CD4-positive, alpha-beta memory T cell (primary cell): Measurements from ENCODE around the gene IFI30. TPM values are rescaled to one million over a fixed set of nuclear protein-coding genes. Genes with fewer than 3 reads are reported as not detected.

ENCODE experiments used
- CTCF ChIA-PET: fragments of 350-600 bp; sonication (Branson Sonifier 250); formaldehyde crosslinking; loops from one replicate; lab custom pipeline; 2021; ENCODE audit warnings: inconsistent platforms; ENCODE audit not compliant: partially characterized antibody; lab: Charles Lee
- POLR2A ChIA-PET: fragments of 350-600 bp; sonication (Branson Sonifier 250); formaldehyde crosslinking; loops from one replicate; lab custom pipeline; 2021; ENCODE audit not compliant: partially characterized antibody; lab: Charles Lee
- DNase-seq, 5 donors: peaks; one replicate each; pipeline versions ENCODE4 v3.0.0 to v3.0.0-alpha.2; 2020 to 2022; ENCODE audit warnings: mixed read lengths in 1 of 5
- H3K27ac ChIP-seq: one replicate; pipeline ENCODE4 v1.7.0; 2013; ENCODE audit warnings: low read depth, low read length
- H3K27me3 ChIP-seq: 2 replicates; pipeline ENCODE4 v1.7.0; 2013; ENCODE audit warnings: mild to moderate bottlenecking, low read length, moderate library complexity; ENCODE audit not compliant: insufficient read depth
- H3K36me3 ChIP-seq: 2 replicates; pipeline ENCODE4 v1.7.0; 2013; ENCODE audit warnings: mild to moderate bottlenecking, low read length, moderate library complexity; ENCODE audit not compliant: insufficient read depth
- H3K4me1 ChIP-seq: 2 replicates; pipeline ENCODE4 v1.7.0; 2013; ENCODE audit warnings: mild to moderate bottlenecking, low read length, moderate library complexity; ENCODE audit not compliant: insufficient read depth
- H3K4me3 ChIP-seq, 2 donors: one replicate each; pipeline ENCODE4 v1.7.0; 2013; ENCODE audit warnings: low read length in 2 of 2, mild to moderate bottlenecking in 1 of 2
- H3K9me3 ChIP-seq, 2 donors: one replicate each; pipeline ENCODE4 v1.7.0; 2013; ENCODE audit warnings: low read length in 2 of 2, control low read depth in 1 of 2; ENCODE audit not compliant: control insufficient read depth in 1 of 2
- H3K27ac Mint-ChIP-seq, 7 donors: one replicate each; pipeline ENCODE4 v1.8.0; 2020 to 2021; ENCODE audit warnings: mixed read lengths in 7 of 7, mild to moderate bottlenecking in 6 of 7, inconsistent platforms in 3 of 7, moderate library complexity in 3 of 7
- H3K27me3 Mint-ChIP-seq, 2 donors: one replicate each; pipeline ENCODE4 v1.8.0; 2020 to 2021; ENCODE audit warnings: mixed read lengths in 2 of 2
- H3K36me3 Mint-ChIP-seq, 2 donors: one replicate each; pipeline ENCODE4 v1.8.0; 2020 to 2021; ENCODE audit warnings: mixed read lengths in 2 of 2, inconsistent platforms in 1 of 2, mild to moderate bottlenecking in 1 of 2
- H3K4me1 Mint-ChIP-seq, 4 donors: one replicate each; pipeline ENCODE4 v1.8.0; 2020 to 2021; ENCODE audit warnings: mixed read lengths in 4 of 4, mild to moderate bottlenecking in 1 of 4
- H3K4me3 Mint-ChIP-seq, 8 donors: one replicate each; pipeline ENCODE4 v1.8.0; 2020 to 2021; ENCODE audit warnings: mixed read lengths in 8 of 8, mild to moderate bottlenecking in 7 of 8, moderate library complexity in 6 of 8, inconsistent platforms in 3 of 8
- H3K9me3 Mint-ChIP-seq, 8 donors: one replicate each; pipeline ENCODE4 v1.8.0; 2020 to 2021; ENCODE audit warnings: mixed read lengths in 8 of 8, mild to moderate bottlenecking in 5 of 8, inconsistent platforms in 3 of 8, moderate library complexity in 1 of 8
- intact Hi-C: fragments of 100-400 bp; cut with micrococcal nuclease; formaldehyde crosslinking; loops from one replicate; pipeline ENCODE4 v1.15.1; 2023
- polyA plus RNA-seq, 2 donors: library from polyadenylated mRNA; unstranded; fragments of 300-500 nt; fragmentation: Illumina TruSeq; gene quantifications; one replicate each; pipeline ENCODE4 v1.2.3, GENCODE V29; 2021
- total RNA-seq, 2 experiments: library from RNA; stranded (reverse); gene quantifications; one replicate each; pipeline ENCODE4 v1.2.3, GENCODE V29; 2021

Gene IFI30
- total and polyA plus RNA-seq, 4 experiments from 2014 or later = 6.3 to 56.9 (median 32.5) TPM

- Histone ChIP-seq H3K4me1 (no peaks in the 10 kb centered on the region), H3K9me3 (no peaks in the 10 kb centered on the region), H3K27me3 (no peaks in the 10 kb centered on the region), H3K4me3 (no peak overlapping the region), H3K36me3 (peaks cover 67% of the 10 kb centered on the region), H3K27ac (no peak overlapping the region)
- peak overlapping the region in 1 of 7 donors; percentile 84 for H3K27ac Mint-ChIP-seq
- no peaks in the 10 kb centered on the region for H3K4me1 Mint-ChIP-seq
- no peaks in the 10 kb centered on the region for H3K9me3 Mint-ChIP-seq
- H3K27me3 Mint-ChIP-seq = no peaks in the 10 kb centered on the region
- DNase-seq = no peak
- ChIA-PET CTCF (no interaction called here), POLR2A (interaction anchor here (0.6 to 1.9 kb wide), 3 partner anchors 10 to 20 kb away, joined by 3 to 4 read pairs (median 4); no protein-coding TSS in a partner anchor)
- H3K4me3 Mint-ChIP-seq = no peak overlapping the region
- intact Hi-C loops = no loop called here
- H3K36me3 Mint-ChIP-seq = peaks cover 41 to 57% of the 10 kb centered on the region in 2 donors
Observed at GRCh38 chr19:18131841-18132596, 41.6 kb upstream of the IFI30 start.

GRCh38 chr19:18135712-18136584 lies 37.7 kb upstream of the IFI30 start:
- no peaks in the 10 kb centered on the region for H3K27me3 ChIP-seq
- H3K4me3 ChIP-seq = no peak overlapping the region
- Mint-ChIP-seq H3K4me3 (no peak overlapping the region), H3K9me3 (no peaks in the 10 kb centered on the region), H3K4me1 (no peaks in the 10 kb centered on the region), H3K27ac (no peak overlapping the region), H3K27me3 (no peaks in the 10 kb centered on the region), H3K36me3 (peaks cover 35 to 51% of the 10 kb centered on the region in 2 donors)
- H3K4me1 ChIP-seq = no peaks in the 10 kb centered on the region
- no peak overlapping the region for H3K27ac ChIP-seq
- CTCF ChIA-PET = interaction anchor here (1.0 kb wide), 1 partner anchor 15 kb away, joined by 3 read pairs; no protein-coding TSS in a partner anchor
- no peaks in the 10 kb centered on the region for H3K9me3 ChIP-seq
- no peak for DNase-seq
- intact Hi-C loops = no loop called here
- H3K36me3 ChIP-seq = peaks cover 56% of the 10 kb centered on the region
- POLR2A ChIA-PET = interaction anchor here (1.0 kb wide), 1 partner anchor 12 kb away, joined by 3 read pairs; no protein-coding TSS in a partner anchor

- Histone ChIP-seq H3K4me3 (no peak overlapping the region), H3K36me3 (peaks cover 57% of the 10 kb centered on the region), H3K27me3 (no peaks in the 10 kb centered on the region), H3K4me1 (no peaks in the 10 kb centered on the region), H3K9me3 (no peaks in the 10 kb centered on the region), H3K27ac (no peak overlapping the region)
- Mint-ChIP-seq H3K27ac (no peak overlapping the region), H3K27me3 (no peaks in the 10 kb centered on the region), H3K4me1 (no peaks in the 10 kb centered on the region), H3K9me3 (no peaks in the 10 kb centered on the region), H3K36me3 (peaks cover 29 to 50% of the 10 kb centered on the region in 2 donors), H3K4me3 (no peak overlapping the region)
- DNase-seq = no peak
- intact Hi-C loops = no loop called here
- ChIA-PET POLR2A (interaction anchor here (1.5 kb wide), 1 partner anchor 18 kb away, joined by 4 read pairs; no protein-coding TSS in a partner anchor), CTCF (interaction anchor here (0.6 kb wide), 2 partner anchors 49 to 974 kb away, joined by 3 read pairs; no protein-coding TSS in a partner anchor)
Observed at GRCh38 chr19:18137242-18137641, 36.4 kb upstream of the IFI30 start.

- ChIA-PET POLR2A (interaction anchor here (1.5 kb wide), 1 partner anchor 18 kb away, joined by 4 read pairs; no protein-coding TSS in a partner anchor), CTCF (interaction anchor here (0.6 to 1.1 kb wide), 4 partner anchors 11 to 974 kb away, joined by 3 to 4 read pairs (median 3); no protein-coding TSS in a partner anchor)
- H3K27ac Mint-ChIP-seq = no peak overlapping the region
- Histone ChIP-seq H3K9me3 (no peaks in the 10 kb centered on the region), H3K36me3 (peaks cover 52% of the 10 kb centered on the region), H3K27me3 (no peaks in the 10 kb centered on the region), H3K4me1 (no peaks in the 10 kb centered on the region), H3K4me3 (no peak overlapping the region), H3K27ac (no peak overlapping the region)
- intact Hi-C loops = no loop called here
- no peak for DNase-seq
- no peaks in the 10 kb centered on the region for H3K4me1 Mint-ChIP-seq
- peaks cover 25 to 45% of the 10 kb centered on the region in 2 donors for H3K36me3 Mint-ChIP-seq
- H3K9me3 Mint-ChIP-seq = no peaks in the 10 kb centered on the region
- no peak overlapping the region for H3K4me3 Mint-ChIP-seq
- H3K27me3 Mint-ChIP-seq = no peaks in the 10 kb centered on the region
Observed at GRCh38 chr19:18137657-18138339, 35.8 kb upstream of the IFI30 start.

GRCh38 chr19:18140473-18140872 lies 33.1 kb upstream of the IFI30 start:
- no peaks in the 10 kb centered on the region for H3K4me1 Mint-ChIP-seq
- Histone ChIP-seq H3K27me3 (no peaks in the 10 kb centered on the region), H3K36me3 (peaks cover 60% of the 10 kb centered on the region), H3K4me3 (no peak overlapping the region), H3K9me3 (no peaks in the 10 kb centered on the region), H3K4me1 (no peaks in the 10 kb centered on the region), H3K27ac (no peak overlapping the region)
- no peak for DNase-seq
- ChIA-PET POLR2A (interaction anchor here (3.0 kb wide), 1 partner anchor 11 kb away, joined by 11 read pairs; no protein-coding TSS in a partner anchor), CTCF (interaction anchor here (1.4 kb wide), 1 partner anchor 139 kb away, joined by 5 read pairs; no protein-coding TSS in a partner anchor)
- H3K27ac Mint-ChIP-seq = peak overlapping the region in 2 of 7 donors; percentile 20 to 38
- peaks cover 27 to 48% of the 10 kb centered on the region in 2 donors for H3K36me3 Mint-ChIP-seq
- H3K4me3 Mint-ChIP-seq = no peak overlapping the region
- no peaks in the 10 kb centered on the region for H3K9me3 Mint-ChIP-seq
- no peaks in the 10 kb centered on the region for H3K27me3 Mint-ChIP-seq
- intact Hi-C loops = no loop called here

GRCh38 chr19:18141031-18141430 lies 32.6 kb upstream of the IFI30 start:
- intact Hi-C loops = no loop called here
- CTCF ChIA-PET = interaction anchor here (0.7 to 1.4 kb wide), 4 partner anchors 21 to 139 kb away, joined by 3 to 5 read pairs (median 4); no protein-coding TSS in a partner anchor
- H3K27me3 Mint-ChIP-seq = no peaks in the 10 kb centered on the region
- H3K36me3 Mint-ChIP-seq = peaks cover 24 to 45% of the 10 kb centered on the region in 2 donors
- Histone ChIP-seq H3K27me3 (no peaks in the 10 kb centered on the region), H3K9me3 (no peaks in the 10 kb centered on the region), H3K4me3 (no peak overlapping the region), H3K36me3 (peaks cover 60% of the 10 kb centered on the region), H3K4me1 (no peaks in the 10 kb centered on the region), H3K27ac (no peak overlapping the region)
- H3K4me1 Mint-ChIP-seq = no peaks in the 10 kb centered on the region
- no peak for DNase-seq
- no peaks in the 10 kb centered on the region for H3K9me3 Mint-ChIP-seq
- POLR2A ChIA-PET = interaction anchor here (3.0 kb wide), 1 partner anchor 11 kb away, joined by 11 read pairs; no protein-coding TSS in a partner anchor
- H3K4me3 Mint-ChIP-seq = no peak overlapping the region
- H3K27ac Mint-ChIP-seq = peak overlapping the region in 1 of 7 donors; percentile 47
